ENCODE measurements around the gene KIF5A. TPM values are rescaled to one million over a fixed set of nuclear protein-coding genes. Genes with fewer than 3 reads are reported as not detected.
A peak's percentile ranks its signal among the peaks of the same experiment; 100 is the strongest.

Gene KIF5A
- total and polyA plus RNA-seq, 2 of the 13 experiments (the other 11 are each of a cell fraction or from before 2014, with no cell fraction given), result 1.6 to 11.9 TPM

- TF ChIP-seq MYC (CRISPR knock-in tag; IDR thresholded peaks at IDR 0.05; ENCODE audit: borderline replicate concordance), result peak; percentile 50
- TF ChIP-seq ZNF83 (CRISPR knock-in tag; IDR thresholded peaks at IDR 0.05; ENCODE audit: borderline replicate concordance), result no peak
- TF ChIP-seq ZNF629 (CRISPR knock-in tag; conservative IDR thresholded peaks at IDR 0.05), result peak; percentile 35; the same call in 1 of the 2 replicates
- peak; percentile 59; the same call in 1 of the 2 replicates for TF ChIP-seq SOX5 (CRISPR knock-in tag; IDR thresholded peaks at IDR 0.05; ENCODE audit: borderline replicate concordance)
- peak; percentile 77; the same call in 1 of the 2 replicates for TF ChIP-seq CHD2 (IDR thresholded peaks at IDR 0.05; ENCODE audit: low read depth, low read length)
- peak; percentile 53; the same call in 1 of the 2 replicates for TF ChIP-seq ZBTB43 (CRISPR knock-in tag; conservative IDR thresholded peaks at IDR 0.05)
- TF ChIP-seq CCAR2 (optimal IDR thresholded peaks at IDR 0.05; ENCODE audit: low read depth, low read length), result peak; percentile 82
- peak; percentile 85 for TF ChIP-seq MAZ (IDR thresholded peaks at IDR 0.05; ENCODE audit: borderline replicate concordance, low read depth, low read length)
- TF ChIP-seq MAZ (CRISPR knock-in tag; IDR thresholded peaks at IDR 0.05; ENCODE audit: low read depth), result peak; percentile 94
- peak; percentile 85 for TF ChIP-seq FOXP4 (CRISPR knock-in tag; IDR thresholded peaks at IDR 0.05)
- TF ChIP-seq MED1 (CRISPR knock-in tag; IDR thresholded peaks at IDR 0.05), result peak; percentile 74
- TF ChIP-seq CTCF (CRISPR knock-in tag; IDR thresholded peaks at IDR 0.05), result no peak; the same call in 1 of the 2 replicates
- TF ChIP-seq ZNF543 (CRISPR knock-in tag; IDR thresholded peaks at IDR 0.05), result peak; percentile 89
- no peak for TF ChIP-seq PHF5A (CRISPR knock-in tag; IDR thresholded peaks at IDR 0.05; ENCODE audit: low read depth, unreplicated experiment)
- peak; percentile 60; the same call in 1 of the 2 replicates for TF ChIP-seq MEF2D (CRISPR knock-in tag; IDR thresholded peaks at IDR 0.05)
- TF ChIP-seq ZNF607 (CRISPR knock-in tag; IDR thresholded peaks at IDR 0.05; ENCODE audit: borderline replicate concordance), result peak; percentile 45; the same call in 1 of the 2 replicates
- TF ChIP-seq ASH2L (IDR thresholded peaks at IDR 0.05; ENCODE audit: insufficient read length, low read depth, low read length), result peak; percentile 50
- 0 out of 2 replicates have a peak, but pooled peaks have one; percentile 50 for TF ChIP-seq ZZZ3 (CRISPR knock-in tag; IDR thresholded peaks at IDR 0.05; ENCODE audit: borderline replicate concordance)
- TF ChIP-seq FOXK1 (CRISPR knock-in tag; IDR thresholded peaks at IDR 0.05; ENCODE audit: borderline replicate concordance, low read depth), result peak; percentile 79; the same call in 1 of the 2 replicates
- no peak for TF ChIP-seq JDP2 (CRISPR knock-in tag; IDR thresholded peaks at IDR 0.05; ENCODE audit: borderline replicate concordance)
- TF ChIP-seq E2F5 (CRISPR knock-in tag; conservative IDR thresholded peaks at IDR 0.05), result 0 out of 2 replicates have a peak, but pooled peaks have one; percentile 15
Observed at GRCh38 chr12:57522011-57522886, 27.6 kb upstream of the KIF5A start, which contains the start of gene MBD6 (continued).
